ENCODE measurements around the gene RPL13. TPM values are rescaled to one million over a fixed set of nuclear protein-coding genes. Genes with fewer than 3 reads are reported as not detected.

RPL13 gene
- total RNA-seq, 1 donor from 2014 or later, result 2,070 TPM

GRCh38 chr16:89522287-89522686, 38.2 kb upstream of the RPL13 start:
- no peak overlapping the region for H3K27ac Mint-ChIP-seq (ENCODE audit: unreplicated experiment)
- H3K27me3 Mint-ChIP-seq (ENCODE audit: unreplicated experiment), result peaks cover 9% of the 10 kb centered on the region
- H3K4me3 Mint-ChIP-seq (ENCODE audit: unreplicated experiment), result no peak overlapping the region
- H3K4me1 Mint-ChIP-seq (ENCODE audit: unreplicated experiment), result peaks cover 49% of the 10 kb centered on the region
- no peaks in the 10 kb centered on the region for H3K9me3 Mint-ChIP-seq (ENCODE audit: unreplicated experiment)
- DNase-seq (ENCODE audit: low spot score), result no peak
- H3K36me3 Mint-ChIP-seq (ENCODE audit: low read depth, unreplicated experiment), result peaks cover 45% of the 10 kb centered on the region
- TF ChIP-seq, protein P1, sequence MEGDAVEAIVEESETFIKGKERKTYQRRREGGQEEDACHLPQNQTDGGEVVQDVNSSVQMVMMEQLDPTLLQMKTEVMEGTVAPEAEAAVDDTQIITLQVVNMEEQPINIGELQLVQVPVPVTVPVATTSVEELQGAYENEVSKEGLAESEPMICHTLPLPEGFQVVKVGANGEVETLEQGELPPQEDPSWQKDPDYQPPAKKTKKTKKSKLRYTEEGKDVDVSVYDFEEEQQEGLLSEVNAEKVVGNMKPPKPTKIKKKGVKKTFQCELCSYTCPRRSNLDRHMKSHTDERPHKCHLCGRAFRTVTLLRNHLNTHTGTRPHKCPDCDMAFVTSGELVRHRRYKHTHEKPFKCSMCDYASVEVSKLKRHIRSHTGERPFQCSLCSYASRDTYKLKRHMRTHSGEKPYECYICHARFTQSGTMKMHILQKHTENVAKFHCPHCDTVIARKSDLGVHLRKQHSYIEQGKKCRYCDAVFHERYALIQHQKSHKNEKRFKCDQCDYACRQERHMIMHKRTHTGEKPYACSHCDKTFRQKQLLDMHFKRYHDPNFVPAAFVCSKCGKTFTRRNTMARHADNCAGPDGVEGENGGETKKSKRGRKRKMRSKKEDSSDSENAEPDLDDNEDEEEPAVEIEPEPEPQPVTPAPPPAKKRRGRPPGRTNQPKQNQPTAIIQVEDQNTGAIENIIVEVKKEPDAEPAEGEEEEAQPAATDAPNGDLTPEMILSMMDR (IDR thresholded peaks at IDR 0.05; ENCODE audit: unreplicated experiment), result no peak

GRCh38 chr16:89523680-89524344, 36.7 kb upstream of the RPL13 start:
- no peaks in the 10 kb centered on the region for H3K9me3 Mint-ChIP-seq (ENCODE audit: unreplicated experiment)
- peak overlapping the region; percentile 87 for H3K4me3 Mint-ChIP-seq (ENCODE audit: unreplicated experiment)
- peaks cover 9% of the 10 kb centered on the region for H3K27me3 Mint-ChIP-seq (ENCODE audit: unreplicated experiment)
- TF ChIP-seq, protein P1 (IDR thresholded peaks at IDR 0.05; ENCODE audit: unreplicated experiment), result no peak
- peak; percentile 58 for DNase-seq (ENCODE audit: low spot score)
- H3K4me1 Mint-ChIP-seq (ENCODE audit: unreplicated experiment), result peaks cover 56% of the 10 kb centered on the region
- H3K36me3 Mint-ChIP-seq (ENCODE audit: low read depth, unreplicated experiment), result peaks cover 33% of the 10 kb centered on the region
- peak overlapping the region; percentile 98 for H3K27ac Mint-ChIP-seq (ENCODE audit: unreplicated experiment)

GRCh38 chr16:89525146-89525913, 35.2 kb upstream of the RPL13 start:
- H3K36me3 Mint-ChIP-seq (ENCODE audit: low read depth, unreplicated experiment), result peaks cover 34% of the 10 kb centered on the region
- no peak for DNase-seq (ENCODE audit: low spot score)
- peaks cover 11% of the 10 kb centered on the region for H3K27me3 Mint-ChIP-seq (ENCODE audit: unreplicated experiment)
- peaks cover 56% of the 10 kb centered on the region for H3K4me1 Mint-ChIP-seq (ENCODE audit: unreplicated experiment)
- peak overlapping the region; percentile 98 for H3K27ac Mint-ChIP-seq (ENCODE audit: unreplicated experiment)
- TF ChIP-seq, protein P1 (IDR thresholded peaks at IDR 0.05; ENCODE audit: unreplicated experiment), result no peak
- no peaks in the 10 kb centered on the region for H3K9me3 Mint-ChIP-seq (ENCODE audit: unreplicated experiment)
- H3K4me3 Mint-ChIP-seq (ENCODE audit: unreplicated experiment), result peak overlapping the region; percentile 87

- Mint-ChIP-seq H3K27me3 (ENCODE audit: unreplicated experiment) (peaks cover 14% of the 10 kb centered on the region), H3K36me3 (ENCODE audit: low read depth, unreplicated experiment) (peaks cover 41% of the 10 kb centered on the region), H3K4me3 (ENCODE audit: unreplicated experiment) (peak overlapping the region; percentile 26), H3K4me1 (ENCODE audit: unreplicated experiment) (peaks cover 54% of the 10 kb centered on the region), H3K27ac (ENCODE audit: unreplicated experiment) (peak overlapping the region; percentile 76), H3K9me3 (ENCODE audit: unreplicated experiment) (no peaks in the 10 kb centered on the region)
- TF ChIP-seq, protein P1 (IDR thresholded peaks at IDR 0.05; ENCODE audit: unreplicated experiment), result no peak
- no peak for DNase-seq (ENCODE audit: low spot score)
These were observed 31.4 kb upstream of the RPL13 start for GRCh38 chr16:89529097-89529496.
